Activated effector memory CD4-positive, alpha-beta T cell treated with Interleukin-2 at 50 U/mL for 16 hours (primary cell): ENCODE results near the gene BTBD17.

ENCODE experiments used
- DNase-seq: peaks from one replicate; pipeline ENCODE4 v3.0.0-alpha.2; 2020

Gene BTBD17

DNA sequence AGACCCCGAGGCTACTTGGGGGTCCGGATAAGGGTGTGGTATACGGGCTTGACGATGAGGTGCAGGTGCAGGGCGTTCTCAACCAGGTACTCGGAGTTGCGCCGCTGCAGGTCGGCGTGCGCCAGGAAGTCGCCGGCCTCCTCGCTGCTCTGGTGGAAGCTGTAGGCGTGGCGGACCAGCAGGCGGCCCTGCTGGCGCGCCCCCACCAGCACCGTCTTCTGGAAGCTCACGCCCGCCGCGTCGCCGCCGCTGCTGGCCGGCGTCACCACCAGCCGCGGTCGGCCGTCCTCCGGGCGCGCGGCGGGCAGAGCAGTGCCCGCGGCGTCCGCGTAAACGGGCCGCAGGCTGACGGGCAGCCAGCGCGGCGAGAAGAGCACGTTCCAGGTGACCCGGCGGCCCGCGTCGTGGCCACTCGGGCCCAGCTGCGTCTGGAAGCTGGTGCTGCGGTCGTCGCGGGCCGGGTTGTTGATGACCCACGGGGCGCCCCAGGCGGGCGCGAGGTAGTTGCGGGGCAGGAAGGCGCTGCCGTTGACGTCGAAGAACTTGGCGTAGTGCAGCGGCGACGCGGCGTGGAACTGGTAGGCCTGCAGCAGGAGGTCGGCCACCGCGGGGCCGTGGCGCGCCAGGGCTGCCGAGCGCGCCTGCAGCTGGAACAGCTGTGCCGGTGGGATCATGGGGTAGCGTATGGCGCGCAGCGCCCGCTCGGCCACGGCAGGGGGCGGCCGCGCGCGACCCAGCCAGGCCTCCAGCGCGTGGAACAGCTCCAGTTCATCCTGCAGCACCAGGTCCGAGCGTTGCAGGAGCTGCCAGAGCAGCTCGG lies 4.8 kb downstream of the BTBD17 start:
- DNase-seq: peak; percentile 7

DNA sequence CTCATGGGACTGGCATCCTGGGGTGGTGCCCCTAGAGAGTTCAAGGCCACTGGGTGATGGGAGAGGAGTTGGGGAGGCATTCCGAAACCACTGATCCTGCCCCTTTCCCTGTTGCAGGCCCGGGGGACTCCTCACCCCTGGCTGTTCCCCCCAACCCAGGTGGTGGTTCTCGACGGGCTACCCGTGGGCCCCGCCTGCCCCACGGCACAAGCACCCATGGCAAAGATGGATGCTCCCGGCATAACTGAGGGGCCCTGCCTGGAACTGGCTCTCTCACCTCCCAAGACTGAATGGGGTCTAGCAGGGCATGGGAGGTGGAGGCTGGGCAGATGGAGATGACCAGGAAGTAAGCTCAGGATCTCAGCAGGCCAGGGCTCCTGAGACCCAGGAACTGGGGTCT lies 6.6 kb downstream of the BTBD17 start:
- DNase-seq: no peak

DNA sequence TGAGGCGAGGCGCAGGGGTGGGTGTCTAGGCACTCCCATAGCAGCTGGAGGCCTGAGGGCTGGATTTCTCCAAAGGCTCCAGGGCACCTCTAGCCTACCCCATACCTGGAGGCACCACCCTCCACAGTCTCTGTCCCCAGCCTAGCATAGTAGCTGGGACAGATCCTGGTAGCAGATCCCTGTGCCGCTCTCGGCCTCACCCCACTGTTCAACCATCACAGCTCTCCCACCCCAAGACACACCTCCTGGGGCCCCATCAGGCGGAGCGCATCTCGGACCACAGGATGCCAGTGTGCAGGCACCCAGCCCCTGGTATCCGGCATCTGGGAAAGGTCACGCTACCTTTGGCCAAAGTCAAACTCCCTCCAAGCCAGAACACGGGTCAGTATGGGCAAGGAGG lies 7.1 kb downstream of the BTBD17 start:
- no peak for DNase-seq

DNA sequence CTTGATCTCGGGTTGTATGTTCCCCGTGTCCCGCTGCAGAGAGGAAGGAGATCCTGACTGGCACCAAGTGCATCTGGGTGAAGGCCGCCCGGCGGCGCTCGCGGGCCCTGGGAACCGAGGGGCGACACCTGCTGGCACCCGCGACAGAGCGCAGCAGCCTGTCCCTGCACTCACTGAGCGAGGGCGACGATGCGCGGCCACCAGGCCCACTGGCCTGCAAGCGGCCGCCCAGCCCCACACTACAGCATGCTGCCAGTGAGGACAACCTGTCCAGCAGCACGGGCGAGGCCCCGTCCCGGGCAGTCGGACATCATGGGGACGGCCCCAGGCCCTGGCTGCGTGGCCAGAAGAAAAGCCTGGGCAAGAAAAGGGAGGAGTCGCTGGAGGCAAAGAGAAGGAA lies 7.5 kb downstream of the BTBD17 start:
- DNase-seq: peak; percentile 39

DNA sequence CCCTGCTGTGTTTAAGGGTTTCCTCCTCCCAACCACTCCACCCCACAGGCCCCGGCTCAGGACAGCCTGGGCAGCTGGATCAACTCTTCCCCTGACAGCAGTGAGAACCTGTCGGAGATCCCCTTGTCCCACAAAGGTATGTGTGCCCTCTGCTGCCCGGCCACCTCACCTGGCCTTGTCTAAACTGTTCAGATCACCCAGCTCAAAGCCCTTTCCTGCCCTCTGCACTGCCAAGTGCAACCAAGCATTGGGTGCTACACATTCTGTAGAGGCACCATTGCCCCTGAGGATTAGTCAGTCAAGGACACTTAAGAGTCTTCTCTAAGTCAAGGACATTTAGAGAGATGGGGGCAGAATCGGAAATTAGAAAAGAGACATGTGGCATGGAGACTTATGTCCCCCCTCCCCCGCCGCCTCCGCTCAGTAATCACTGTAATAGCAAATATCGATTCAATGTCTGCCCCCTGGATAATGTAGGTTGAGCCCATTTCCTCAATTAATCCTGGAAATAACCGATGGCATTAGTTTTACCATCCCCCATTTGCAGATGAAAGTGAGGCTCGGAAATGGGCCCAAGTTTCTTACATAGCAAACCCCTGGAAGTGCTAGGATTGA lies 8.1 kb downstream of the BTBD17 start:
- no peak for DNase-seq

DNA sequence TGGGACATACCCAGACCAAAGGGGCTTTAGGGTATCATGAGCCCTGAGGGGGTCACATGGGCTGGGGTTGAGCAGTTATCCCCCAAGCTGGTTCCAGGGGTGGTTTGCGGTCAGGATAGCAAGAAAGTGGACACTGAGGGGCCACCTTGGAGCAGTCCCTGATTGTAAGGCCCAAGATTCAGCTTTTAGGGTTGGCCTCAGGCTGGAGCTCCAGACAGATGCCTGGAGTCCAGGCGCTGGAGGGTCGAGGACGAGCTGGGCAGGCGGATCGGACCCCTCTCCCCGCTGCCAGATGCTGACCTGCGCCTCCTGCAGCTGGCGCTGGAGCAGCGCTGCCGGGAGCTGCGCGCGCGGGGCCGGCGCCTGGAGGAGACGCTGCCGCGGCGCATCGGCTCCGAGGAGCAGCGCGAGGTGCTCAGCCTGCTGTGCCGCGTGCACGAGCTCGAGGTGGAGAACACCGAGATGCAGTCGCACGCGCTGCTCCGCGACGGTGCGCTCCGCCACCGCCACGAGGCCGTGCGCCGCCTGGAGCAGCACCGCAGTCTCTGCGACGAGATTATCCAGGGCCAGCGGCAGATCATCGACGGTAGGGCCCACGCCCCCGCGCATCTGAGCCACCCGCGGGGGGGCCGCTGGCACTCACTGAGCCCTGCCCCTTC lies 10.0 kb downstream of the BTBD17 start:
- no peak for DNase-seq

DNA sequence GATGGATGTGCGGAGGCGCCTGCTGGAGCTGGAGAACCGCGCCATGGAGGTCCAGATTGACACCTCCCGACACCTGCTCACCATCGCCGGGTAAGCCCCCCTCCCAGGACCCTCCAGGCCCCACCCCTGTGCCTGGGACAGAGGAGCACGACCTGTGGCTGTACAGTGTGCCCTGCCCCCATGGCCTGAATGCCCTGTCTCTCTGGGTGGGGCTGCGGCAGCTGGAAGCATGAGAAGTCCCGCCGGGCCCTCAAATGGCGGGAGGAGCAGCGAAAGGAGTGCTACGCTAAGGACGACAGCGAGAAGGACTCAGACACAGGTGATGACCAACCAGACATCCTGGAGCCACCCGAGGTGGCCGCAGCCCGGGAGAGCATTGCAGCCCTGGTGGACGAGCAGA lies 11.2 kb downstream of the BTBD17 start:
- DNase-seq: no peak

DNA sequence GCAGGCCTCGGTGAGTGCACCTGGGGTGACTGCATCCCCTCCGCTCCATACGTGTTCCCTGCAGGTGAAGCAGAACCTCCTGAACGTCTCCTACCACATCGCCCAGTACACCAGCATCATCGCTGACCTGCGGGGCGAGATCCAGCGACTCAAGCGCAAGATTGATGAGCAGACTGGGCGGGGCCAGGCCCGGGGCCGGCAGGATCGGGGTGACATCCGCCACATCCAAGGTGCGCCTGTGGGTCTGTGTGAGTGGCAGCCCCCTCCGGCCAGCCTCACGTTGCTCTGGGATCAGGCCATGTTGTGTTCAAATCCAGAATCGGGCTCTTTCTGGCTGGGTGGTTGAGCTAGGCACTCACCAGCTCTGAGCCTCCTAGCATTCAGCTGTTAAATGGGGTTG lies 12.5 kb downstream of the BTBD17 start:
- DNase-seq: no peak

DNA sequence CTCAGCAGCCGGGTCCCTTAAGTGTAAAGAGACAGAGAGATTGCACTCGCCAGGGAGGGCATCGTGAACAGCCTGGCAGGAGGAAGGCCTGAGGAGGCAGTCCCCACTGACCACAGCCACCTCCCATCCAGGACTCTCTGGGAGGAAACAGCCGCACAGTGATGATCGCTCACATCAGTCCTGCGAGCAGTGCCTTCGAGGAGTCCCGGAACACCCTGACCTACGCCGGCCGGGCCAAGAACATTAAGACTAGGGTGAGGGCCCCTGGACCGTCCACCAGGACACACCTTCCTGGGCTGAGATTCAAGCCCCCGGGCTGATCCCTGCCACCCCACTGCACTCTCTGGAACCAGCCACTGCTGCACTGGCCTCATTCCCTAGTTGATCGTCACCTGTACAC lies 14.0 kb downstream of the BTBD17 start:
- no peak for DNase-seq

DNA sequence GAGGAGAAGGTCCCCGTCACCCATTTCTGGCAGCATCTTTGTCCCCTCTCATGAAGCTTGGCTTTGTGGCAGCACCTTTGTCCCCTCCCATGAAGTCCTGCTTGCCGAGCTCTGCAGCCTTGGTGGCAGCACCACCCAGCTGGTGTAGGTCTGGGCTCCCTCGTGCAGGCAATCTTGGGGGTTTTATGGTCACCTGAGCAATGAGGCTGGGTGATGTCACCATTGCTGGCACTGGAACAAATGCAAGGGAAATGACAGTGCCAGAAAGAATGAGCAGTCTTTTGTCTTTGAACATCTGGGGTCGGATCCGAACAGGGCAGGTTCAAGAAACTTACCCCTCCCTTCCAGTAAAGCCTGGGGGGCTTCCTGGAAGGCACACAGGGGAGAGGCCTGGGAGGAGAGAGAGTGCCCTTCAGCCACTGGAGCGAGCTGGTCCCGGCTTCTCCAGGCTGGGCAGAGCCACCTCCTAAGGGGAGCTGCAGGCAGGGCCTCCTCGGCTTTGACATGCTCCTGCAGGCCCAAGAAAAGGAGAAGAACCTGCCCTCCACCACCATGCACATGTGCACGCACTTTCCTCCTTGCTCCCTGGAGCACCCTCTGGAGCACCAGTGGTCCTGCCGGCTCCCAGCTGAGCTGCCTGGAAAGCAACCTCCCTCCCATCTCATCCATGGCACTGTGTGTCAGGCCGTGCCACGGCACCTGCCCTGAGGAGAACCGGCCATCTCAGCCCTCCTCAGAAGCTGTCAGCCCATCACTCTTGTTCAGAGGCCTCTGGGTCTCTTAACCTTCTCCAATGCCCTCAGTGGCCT lies 16.0 kb downstream of the BTBD17 start:
- no peak for DNase-seq

DNA sequence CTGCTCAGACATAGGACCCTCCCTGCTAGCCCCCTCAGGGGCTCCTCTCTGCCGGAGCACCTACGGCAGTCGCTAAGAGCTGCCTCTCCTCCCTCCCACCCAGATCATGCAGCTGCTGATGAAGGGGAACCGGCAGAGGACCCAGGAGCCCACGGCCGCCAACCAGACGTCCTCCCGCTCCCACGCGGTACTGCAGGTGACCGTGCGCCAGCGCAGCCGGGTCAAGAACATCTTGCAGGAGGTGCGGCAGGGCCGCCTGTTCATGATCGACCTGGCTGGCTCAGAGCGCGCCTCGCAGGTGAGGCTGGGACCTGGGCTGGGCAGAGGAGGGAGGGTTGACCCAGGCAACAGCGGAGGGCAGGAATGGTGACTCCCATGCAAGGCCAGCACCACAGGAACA lies 17.0 kb downstream of the BTBD17 start:
- no peak for DNase-seq

DNA sequence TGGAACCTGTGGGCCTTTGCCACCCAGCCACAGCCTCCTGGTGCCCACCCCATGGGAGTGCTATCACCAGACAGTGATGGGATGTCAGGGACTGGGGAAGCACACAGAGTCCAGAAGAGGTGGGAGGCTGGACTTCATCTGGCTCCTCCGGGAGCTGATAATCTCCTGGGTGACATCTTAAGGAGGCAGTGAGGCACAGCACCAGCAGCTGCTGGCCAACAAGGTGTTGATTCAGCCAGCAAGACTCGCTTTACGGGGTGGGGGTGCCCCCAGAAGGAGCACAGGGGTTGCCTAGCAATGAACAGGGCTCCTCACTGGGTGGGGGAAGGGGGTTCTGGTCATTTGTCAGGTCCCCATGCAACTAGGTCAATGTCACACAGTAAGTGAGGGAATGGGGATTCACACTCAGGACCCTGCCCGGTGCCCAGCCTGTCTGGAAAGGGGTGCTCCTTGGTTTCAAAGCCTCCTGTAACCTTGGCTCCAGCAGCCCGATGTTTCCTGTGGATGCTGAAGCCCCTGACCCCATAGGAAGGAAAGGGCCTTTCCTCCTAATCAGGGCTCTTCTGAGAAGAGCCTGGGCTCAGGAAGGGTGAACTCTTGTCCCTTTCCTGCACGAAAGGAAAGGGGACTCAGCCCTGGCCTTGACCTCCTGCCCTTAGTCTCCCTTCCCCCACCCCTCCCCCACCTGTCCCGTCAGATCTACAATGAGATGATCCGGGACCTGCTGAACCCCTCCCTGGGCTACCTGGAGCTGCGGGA lies 18.0 kb downstream of the BTBD17 start:
- DNase-seq: no peak

DNA sequence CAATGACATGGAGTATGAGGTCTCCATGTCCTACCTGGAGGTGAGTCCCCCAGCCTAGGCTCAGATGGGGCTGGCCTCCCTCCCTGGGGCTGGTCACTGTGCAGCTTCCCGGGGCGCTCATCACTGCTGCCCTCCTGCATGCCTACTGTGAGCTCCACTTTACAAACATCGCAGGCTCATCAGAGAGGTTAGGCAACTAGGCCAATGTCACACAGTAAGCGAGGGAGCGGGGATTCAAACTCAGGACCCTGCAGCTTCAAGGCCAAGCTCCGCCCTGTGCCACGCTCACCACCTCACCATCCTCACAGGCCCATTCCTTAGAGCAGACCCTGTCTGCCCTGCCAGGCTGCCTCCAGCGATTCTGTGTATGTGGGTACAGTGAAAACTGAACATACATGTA lies 18.5 kb downstream of the BTBD17 start:
- no peak for DNase-seq

DNA sequence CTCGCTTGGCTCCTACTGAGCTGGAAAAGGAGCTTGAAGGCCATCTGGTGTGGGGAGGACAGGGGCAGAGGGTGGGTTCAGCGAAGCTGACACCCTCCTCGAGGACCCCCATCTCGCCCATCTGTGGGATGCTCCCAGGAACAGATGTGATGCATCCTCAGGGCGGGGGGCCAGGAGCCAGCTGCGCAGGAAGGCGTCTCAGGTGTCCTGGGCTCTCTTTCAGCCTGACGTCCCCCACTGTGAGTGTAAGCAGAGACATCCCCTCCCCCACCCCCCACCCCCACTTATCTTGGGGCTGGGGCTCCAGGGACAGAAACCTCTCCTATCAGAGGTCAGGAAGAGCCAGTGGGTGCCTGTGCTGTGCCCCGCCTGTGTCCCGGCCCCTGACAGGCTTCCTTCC lies 19.4 kb downstream of the BTBD17 start:
- no peak for DNase-seq

DNA sequence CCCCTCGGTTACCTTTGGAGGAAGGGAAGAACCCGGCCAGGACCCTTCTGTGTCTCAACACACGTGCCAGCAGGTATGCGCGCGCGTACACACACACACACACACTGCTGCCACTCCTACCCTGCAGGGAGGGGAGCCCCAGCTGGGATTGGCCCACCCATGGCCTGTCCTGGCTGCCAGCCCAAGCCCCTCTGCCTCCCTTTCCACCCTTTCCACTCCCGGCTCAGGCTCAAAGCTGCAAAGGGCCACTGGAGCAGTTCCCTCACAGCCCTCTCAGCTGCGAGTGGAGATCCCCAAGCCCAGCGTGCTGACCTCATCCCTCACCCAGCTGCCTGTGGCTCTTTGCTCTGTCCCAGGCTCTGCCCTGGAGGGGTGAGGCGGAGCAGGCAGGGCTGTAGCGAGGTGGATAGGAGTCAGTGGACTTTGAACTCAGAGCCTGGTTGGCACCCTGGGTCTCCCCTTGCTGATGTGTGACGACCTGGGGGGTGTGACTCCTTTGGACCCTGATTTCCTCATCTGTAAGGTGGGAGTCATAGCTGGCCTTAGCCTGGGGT lies 21.1 kb downstream of the BTBD17 start:
- no peak for DNase-seq

DNA sequence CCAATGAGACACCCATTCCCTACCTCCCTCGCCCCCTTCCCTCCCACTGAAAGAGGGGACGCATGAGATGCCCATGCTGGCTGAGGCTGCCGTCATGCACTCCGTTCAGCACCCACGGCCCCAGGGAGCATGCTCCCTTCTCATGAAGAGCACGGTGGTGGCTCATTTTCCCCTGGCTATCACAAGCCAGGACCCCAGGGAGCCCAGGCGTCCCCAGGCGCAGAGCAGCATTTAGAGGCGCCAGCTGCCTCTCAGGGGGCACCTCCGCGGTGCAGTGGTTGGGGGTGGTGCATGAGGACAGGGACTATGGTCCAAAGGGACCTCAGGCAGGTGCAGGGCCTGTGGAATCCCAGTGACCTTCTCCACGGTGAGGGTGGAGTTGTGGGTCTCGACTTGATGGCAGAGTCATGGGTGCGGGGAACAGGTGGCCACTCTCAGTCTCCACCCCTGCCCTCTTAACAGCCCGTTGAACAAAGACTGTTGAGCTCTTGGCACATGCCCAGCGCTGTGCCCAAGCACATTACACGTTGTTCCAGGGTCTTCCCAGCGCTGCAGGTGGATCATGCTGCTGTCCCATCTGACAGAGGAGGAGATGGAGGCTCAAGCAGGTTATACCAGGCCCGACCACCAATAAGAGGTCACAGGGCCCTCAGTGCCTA lies 22.0 kb downstream of the BTBD17 start:
- no peak for DNase-seq

DNA sequence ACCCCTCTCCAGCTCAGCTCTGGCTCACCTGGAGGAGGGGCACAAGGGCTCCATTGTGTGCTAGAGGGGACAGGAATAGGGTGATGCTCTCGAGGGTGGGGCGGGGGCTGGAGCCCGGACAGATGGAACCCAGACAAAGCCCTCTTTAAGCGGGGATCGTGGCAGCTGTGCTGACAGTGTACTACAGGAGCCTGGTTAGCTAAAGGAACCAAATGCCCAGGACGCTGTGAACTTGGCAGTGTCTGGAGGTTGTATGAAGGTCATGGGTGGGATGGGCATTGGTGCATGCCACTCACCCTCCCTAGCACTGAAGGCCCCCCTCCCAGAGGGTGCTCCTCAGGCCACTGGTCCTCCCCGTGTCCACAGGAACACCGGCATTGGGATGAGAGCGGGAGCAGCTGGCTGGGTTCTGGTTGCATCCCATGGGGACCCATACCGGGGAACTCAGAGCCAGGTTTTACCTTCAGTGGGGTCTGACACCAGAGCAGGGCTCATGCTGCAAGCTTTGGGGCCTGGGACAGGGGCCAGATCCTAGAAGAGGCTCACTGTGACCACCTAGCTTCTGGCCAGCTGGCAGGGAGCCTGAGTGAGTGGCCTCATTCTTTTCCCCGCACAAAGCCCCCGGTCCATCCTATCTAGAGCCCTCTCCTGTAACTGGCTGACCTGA lies 23.7 kb downstream of the BTBD17 start:
- DNase-seq: no peak

DNA sequence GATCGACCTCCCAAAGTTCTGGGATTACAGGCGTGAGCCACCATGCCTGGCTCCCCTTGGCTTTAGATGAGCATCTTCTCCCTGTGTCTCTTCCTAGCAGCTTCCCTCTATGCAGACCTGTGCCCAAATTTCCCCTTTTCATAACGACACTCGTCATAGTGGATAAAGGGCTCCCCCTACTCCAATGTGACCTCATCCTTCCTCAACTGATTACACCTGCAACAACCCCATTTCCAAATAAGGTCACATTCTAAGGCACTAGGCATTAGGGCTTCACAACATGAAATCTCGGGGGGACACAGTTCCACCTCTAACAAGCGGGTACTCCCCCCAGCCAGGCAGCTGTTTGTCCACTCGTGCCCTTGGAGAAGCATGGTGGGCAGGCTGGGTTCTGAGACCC lies 25.4 kb downstream of the BTBD17 start:
- no peak for DNase-seq

DNA sequence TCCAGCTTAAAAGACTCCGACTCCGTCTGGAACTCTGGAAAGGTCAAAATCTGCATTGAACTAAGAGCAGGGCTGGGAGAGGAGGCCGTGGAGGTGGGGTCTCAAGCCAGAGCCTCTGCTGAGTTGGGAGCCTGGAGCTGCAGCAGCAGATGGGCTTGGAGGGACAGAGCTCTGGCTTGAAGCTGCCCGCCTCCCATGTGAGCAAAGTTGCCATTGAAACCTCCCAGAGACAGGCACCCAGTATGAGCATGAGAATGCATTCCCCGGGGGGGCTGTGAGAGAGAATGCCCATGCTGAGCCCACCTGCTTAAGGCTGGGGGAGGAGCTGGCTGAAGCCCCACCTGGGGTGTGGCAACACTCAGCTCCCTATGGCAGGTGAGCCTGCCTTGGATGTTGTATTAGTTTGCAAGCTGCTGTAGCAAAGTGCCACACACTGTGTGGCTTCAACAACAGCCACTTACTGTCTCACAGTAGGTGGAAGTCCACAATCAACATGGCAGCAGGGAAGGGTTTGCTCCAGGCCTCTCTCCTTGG lies 26.1 kb downstream of the BTBD17 start:
- DNase-seq: no peak

DNA sequence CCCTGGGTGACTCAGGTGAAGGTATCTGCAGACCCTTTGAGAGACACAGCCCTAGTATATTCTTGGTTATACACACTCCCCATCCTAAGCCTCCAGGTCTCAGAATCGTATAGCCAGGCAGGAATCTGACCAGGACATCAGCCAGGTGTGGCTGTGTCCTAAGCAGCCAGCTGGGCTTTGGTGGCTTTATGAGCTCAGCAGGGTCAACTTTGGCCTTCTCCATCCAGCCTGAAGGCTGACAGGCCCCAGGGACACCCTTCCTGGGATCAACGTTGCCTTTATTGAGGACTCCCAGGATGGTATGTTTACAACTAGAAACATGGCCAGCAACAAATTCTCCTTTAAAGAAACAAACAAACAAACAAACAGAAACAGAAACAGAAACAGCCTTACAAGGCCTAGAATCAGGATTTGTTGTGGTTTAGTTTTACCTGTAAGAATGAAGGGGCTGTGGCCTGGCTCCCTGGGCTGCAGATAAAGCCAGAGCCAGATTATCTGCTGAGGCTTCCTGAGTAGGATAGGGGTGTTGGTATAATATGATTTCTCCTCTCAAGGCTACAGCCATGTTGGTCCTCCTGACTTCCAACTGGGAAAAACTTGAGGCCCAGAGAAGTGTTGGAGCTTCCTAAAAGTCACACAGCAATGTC lies 27.2 kb downstream of the BTBD17 start:
- DNase-seq: no peak
